ENCODE results near the gene COL1A2. TPM values are rescaled to one million over a fixed set of nuclear protein-coding genes. Genes with fewer than 3 reads are reported as not detected.

The COL1A2 gene
- total RNA-seq, 1 experiment from 2014 or later: not detected

DNA sequence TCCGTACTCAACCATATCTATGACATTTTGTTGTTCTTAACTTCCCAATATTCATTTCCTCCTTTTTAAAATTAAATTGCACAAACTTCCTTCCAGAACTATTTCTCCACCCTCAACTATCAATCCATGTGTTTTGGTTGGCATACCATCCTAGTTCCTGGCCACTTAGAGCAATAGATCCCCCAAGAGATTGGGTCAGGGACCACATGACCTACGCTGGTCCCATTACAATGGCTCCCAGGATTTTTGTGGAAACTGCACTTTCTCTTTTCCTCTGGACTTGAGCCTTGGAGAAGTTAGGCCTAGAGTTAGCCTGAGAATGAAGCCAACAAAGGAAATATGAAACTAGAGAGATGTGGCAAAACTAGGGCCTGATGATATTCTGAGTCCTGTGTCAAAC, 59.2 kb downstream of the COL1A2 start:
- no peaks in the 10 kb centered on the region for H3K4me1 Mint-ChIP-seq (ENCODE audit: low read depth, unreplicated experiment)
- no peaks in the 10 kb centered on the region for H3K27me3 Mint-ChIP-seq (ENCODE audit: unreplicated experiment)
- no peak for DNase-seq
- intact Hi-C loops (cut with micrococcal nuclease; ENCODE audit: unreplicated experiment): loop anchor here (5.0 to 10.0 kb wide), 3 partner anchors 203 to 791 kb away; partner anchors contain the start of genes PPP1R9A and SGCE
- H3K27ac Mint-ChIP-seq (ENCODE audit: unreplicated experiment): no peak overlapping the region
- no peaks in the 10 kb centered on the region for H3K9me3 Mint-ChIP-seq (ENCODE audit: low read depth, unreplicated experiment)
- H3K4me3 Mint-ChIP-seq (ENCODE audit: low read depth, unreplicated experiment): no peak overlapping the region
- H3K36me3 Mint-ChIP-seq (ENCODE audit: insufficient read depth, unreplicated experiment): no peaks in the 10 kb centered on the region
- CTCF ChIA-PET: interaction anchor here (0.6 kb wide), 1 partner anchor 39 kb away, joined by 4 read pairs; no protein-coding TSS in a partner anchor
- TF ChIP-seq, protein P1, sequence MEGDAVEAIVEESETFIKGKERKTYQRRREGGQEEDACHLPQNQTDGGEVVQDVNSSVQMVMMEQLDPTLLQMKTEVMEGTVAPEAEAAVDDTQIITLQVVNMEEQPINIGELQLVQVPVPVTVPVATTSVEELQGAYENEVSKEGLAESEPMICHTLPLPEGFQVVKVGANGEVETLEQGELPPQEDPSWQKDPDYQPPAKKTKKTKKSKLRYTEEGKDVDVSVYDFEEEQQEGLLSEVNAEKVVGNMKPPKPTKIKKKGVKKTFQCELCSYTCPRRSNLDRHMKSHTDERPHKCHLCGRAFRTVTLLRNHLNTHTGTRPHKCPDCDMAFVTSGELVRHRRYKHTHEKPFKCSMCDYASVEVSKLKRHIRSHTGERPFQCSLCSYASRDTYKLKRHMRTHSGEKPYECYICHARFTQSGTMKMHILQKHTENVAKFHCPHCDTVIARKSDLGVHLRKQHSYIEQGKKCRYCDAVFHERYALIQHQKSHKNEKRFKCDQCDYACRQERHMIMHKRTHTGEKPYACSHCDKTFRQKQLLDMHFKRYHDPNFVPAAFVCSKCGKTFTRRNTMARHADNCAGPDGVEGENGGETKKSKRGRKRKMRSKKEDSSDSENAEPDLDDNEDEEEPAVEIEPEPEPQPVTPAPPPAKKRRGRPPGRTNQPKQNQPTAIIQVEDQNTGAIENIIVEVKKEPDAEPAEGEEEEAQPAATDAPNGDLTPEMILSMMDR (IDR thresholded peaks at IDR 0.05; ENCODE audit: unreplicated experiment): no peak
- no TSS peak for BruUV-seq (replicated peaks)

DNA sequence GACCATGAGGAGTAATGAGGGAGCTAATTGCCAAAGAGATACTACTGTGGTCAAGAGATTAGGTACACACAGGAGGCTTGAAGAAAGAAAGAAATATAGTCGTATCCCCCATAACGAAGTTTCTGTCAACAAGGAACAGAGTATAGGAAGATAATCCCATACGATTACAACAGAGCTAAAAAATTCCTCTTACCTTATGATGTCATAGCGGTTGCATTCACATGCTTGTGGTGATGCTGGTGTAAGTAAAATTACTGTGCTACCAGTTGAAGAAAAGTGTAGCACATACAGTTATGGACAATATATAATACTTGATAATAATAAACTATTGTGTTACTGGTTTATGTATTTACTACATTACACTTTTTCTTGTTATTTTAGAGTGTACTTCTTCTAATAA, 63.3 kb downstream of the COL1A2 start:
- DNase-seq: no peak
- Mint-ChIP-seq H3K27ac (ENCODE audit: unreplicated experiment) (no peak overlapping the region), H3K36me3 (ENCODE audit: insufficient read depth, unreplicated experiment) (no peaks in the 10 kb centered on the region), H3K27me3 (ENCODE audit: unreplicated experiment) (no peaks in the 10 kb centered on the region), H3K4me1 (ENCODE audit: low read depth, unreplicated experiment) (no peaks in the 10 kb centered on the region), H3K4me3 (ENCODE audit: low read depth, unreplicated experiment) (no peak overlapping the region), H3K9me3 (ENCODE audit: low read depth, unreplicated experiment) (no peaks in the 10 kb centered on the region)
- CTCF ChIA-PET: no interaction called here
- TF ChIP-seq, protein P1 (IDR thresholded peaks at IDR 0.05; ENCODE audit: unreplicated experiment): no peak
- BruUV-seq (replicated peaks): no TSS peak
- intact Hi-C loops (cut with micrococcal nuclease; ENCODE audit: unreplicated experiment): loop anchor here (10.0 kb wide), 2 partner anchors 447 to 787 kb away; partner anchors contain the start of gene PPP1R9A

DNA sequence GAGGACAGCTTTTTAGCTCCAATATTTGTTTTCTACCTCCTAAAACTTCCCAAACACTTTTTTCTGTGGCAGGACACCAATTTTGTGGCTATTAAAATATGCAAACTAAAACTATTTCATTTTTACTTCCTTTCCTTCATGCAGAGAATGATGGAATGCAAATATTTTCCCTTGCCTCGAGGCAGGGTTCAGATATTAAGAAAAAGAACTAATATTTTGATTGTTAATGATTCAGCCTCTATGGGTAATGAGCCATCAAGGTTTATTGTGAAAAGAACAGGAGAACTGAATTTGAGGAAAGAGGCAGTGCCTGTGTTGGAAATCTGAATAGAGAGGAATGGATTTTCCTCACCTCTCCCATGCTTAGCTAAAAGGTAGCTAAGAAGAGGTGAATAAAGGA, 71.8 kb downstream of the COL1A2 start:
- H3K4me1 Mint-ChIP-seq (ENCODE audit: low read depth, unreplicated experiment): no peaks in the 10 kb centered on the region
- no peaks in the 10 kb centered on the region for H3K27me3 Mint-ChIP-seq (ENCODE audit: unreplicated experiment)
- no peaks in the 10 kb centered on the region for H3K9me3 Mint-ChIP-seq (ENCODE audit: low read depth, unreplicated experiment)
- intact Hi-C loops (cut with micrococcal nuclease; ENCODE audit: unreplicated experiment): no loop called here
- H3K4me3 Mint-ChIP-seq (ENCODE audit: low read depth, unreplicated experiment): no peak overlapping the region
- TF ChIP-seq, protein P1 (IDR thresholded peaks at IDR 0.05; ENCODE audit: unreplicated experiment): no peak
- no TSS peak for BruUV-seq (replicated peaks)
- CTCF ChIA-PET: no interaction called here
- no peaks in the 10 kb centered on the region for H3K36me3 Mint-ChIP-seq (ENCODE audit: insufficient read depth, unreplicated experiment)
- no peak overlapping the region for H3K27ac Mint-ChIP-seq (ENCODE audit: unreplicated experiment)
- DNase-seq: no peak

DNA sequence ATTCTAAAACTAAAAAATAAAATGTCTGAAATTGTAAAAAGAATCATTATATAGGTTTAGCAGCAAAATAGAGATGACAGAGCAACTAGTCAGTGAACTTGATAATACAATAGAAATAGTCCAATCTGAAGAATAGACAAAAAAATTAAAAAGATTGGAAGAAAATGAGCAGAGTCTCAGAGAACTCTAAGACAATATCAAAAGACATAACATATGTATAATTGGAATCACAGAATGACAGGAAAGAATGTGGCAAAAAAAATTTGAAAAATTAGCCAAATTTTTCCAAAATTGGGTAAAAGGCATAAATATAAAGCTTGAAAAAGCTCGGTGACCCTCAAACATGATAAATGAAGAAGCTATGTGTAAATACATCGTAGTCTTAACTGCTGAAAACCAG, 76.9 kb downstream of the COL1A2 start:
- no peaks in the 10 kb centered on the region for H3K36me3 Mint-ChIP-seq (ENCODE audit: insufficient read depth, unreplicated experiment)

More for the DNA sequence above, 76.9 kb downstream of the COL1A2 start:
- Mint-ChIP-seq H3K27me3 (ENCODE audit: unreplicated experiment) (no peaks in the 10 kb centered on the region), H3K27ac (ENCODE audit: unreplicated experiment) (no peak overlapping the region), H3K9me3 (ENCODE audit: low read depth, unreplicated experiment) (no peaks in the 10 kb centered on the region), H3K4me3 (ENCODE audit: low read depth, unreplicated experiment) (no peak overlapping the region), H3K4me1 (ENCODE audit: low read depth, unreplicated experiment) (no peaks in the 10 kb centered on the region)
- BruUV-seq (replicated peaks): no TSS peak
- DNase-seq: no peak
- CTCF ChIA-PET: no interaction called here
- intact Hi-C loops (cut with micrococcal nuclease; ENCODE audit: unreplicated experiment): no loop called here
- TF ChIP-seq, protein P1 (IDR thresholded peaks at IDR 0.05; ENCODE audit: unreplicated experiment): no peak
